Activated naive CD4-positive, alpha-beta T cell treated with anti-CD3 and anti-CD28 coated beads, Interleukin-2, amount 10 ng/mL, durations not matched to agents 7 days and 5 days (primary cell): ENCODE measurements around the gene CRTAP.
"Not testable (repeated sequence)": the region's sequence is repeated elsewhere in the genome, so short reads cannot be mapped to it uniquely, and the experiment has no call there.

Experiments
- CTCF ChIA-PET: fragments of 350-600 bp; sonication (Branson Sonifier 250); formaldehyde crosslinking; loops from one replicate; lab custom pipeline; 2021; ENCODE audit warnings: antibody characterized with exemption; lab: Charles Lee
- DNase-seq: peaks from one replicate; pipeline ENCODE4 v3.0.0-alpha.2; 2020
- H3K27ac Mint-ChIP-seq: one replicate; pipeline ENCODE4 v1.8.0; 2021; ENCODE audit warnings: mild to moderate bottlenecking, moderate library complexity, mixed read lengths
- H3K27me3 Mint-ChIP-seq: one replicate; pipeline ENCODE4 v1.8.0; 2021; ENCODE audit warnings: mild to moderate bottlenecking, mixed read lengths
- H3K36me3 Mint-ChIP-seq: one replicate; pipeline ENCODE4 v1.8.0; 2021; ENCODE audit warnings: mixed read lengths
- H3K4me1 Mint-ChIP-seq: one replicate; pipeline ENCODE4 v1.8.0; 2021; ENCODE audit warnings: mixed read lengths
- H3K4me3 Mint-ChIP-seq: one replicate; pipeline ENCODE4 v1.8.0; 2021; ENCODE audit warnings: mild to moderate bottlenecking, moderate library complexity, mixed read lengths
- H3K9me3 Mint-ChIP-seq: one replicate; pipeline ENCODE4 v1.8.0; 2021; ENCODE audit warnings: mixed read lengths

The CRTAP gene

GRCh38 chr3:33159981-33160380 is 46.2 kb downstream of the CRTAP start:
- no peak overlapping the region for H3K27ac Mint-ChIP-seq
- H3K36me3 Mint-ChIP-seq: no peaks in the 10 kb centered on the region
- CTCF ChIA-PET: no interaction called here
- H3K4me3 Mint-ChIP-seq: no peak overlapping the region
- no peaks in the 10 kb centered on the region for H3K9me3 Mint-ChIP-seq
- H3K27me3 Mint-ChIP-seq: peaks cover 15% of the 10 kb centered on the region
- DNase-seq: no peak
- H3K4me1 Mint-ChIP-seq: no peaks in the 10 kb centered on the region

GRCh38 chr3:33162621-33163020 is 48.8 kb downstream of the CRTAP start:
- CTCF ChIA-PET, H3K27ac Mint-ChIP-seq, H3K9me3 Mint-ChIP-seq, DNase-seq, H3K36me3 Mint-ChIP-seq, H3K4me3 Mint-ChIP-seq, H3K4me1 Mint-ChIP-seq: not testable (repeated sequence)
- H3K27me3 Mint-ChIP-seq: peaks cover 15% of the 10 kb centered on the region

- Mint-ChIP-seq H3K36me3 (no peaks in the 10 kb centered on the region), H3K4me1 (no peaks in the 10 kb centered on the region), H3K4me3 (no peak overlapping the region), H3K27ac (no peak overlapping the region), H3K9me3 (no peaks in the 10 kb centered on the region), H3K27me3 (peaks cover 8% of the 10 kb centered on the region)
- DNase-seq: no peak
- CTCF ChIA-PET: no interaction called here
Measured at GRCh38 chr3:33165372-33165771, 51.6 kb downstream of the CRTAP start.

- CTCF ChIA-PET: no interaction called here
- Mint-ChIP-seq H3K9me3 (no peaks in the 10 kb centered on the region), H3K27ac (no peak overlapping the region), H3K27me3 (peaks cover 6% of the 10 kb centered on the region), H3K4me3 (no peak overlapping the region), H3K4me1 (no peaks in the 10 kb centered on the region), H3K36me3 (no peaks in the 10 kb centered on the region)
- no peak for DNase-seq
Measured at GRCh38 chr3:33166095-33166494, 52.3 kb downstream of the CRTAP start.

GRCh38 chr3:33167284-33167683 is 53.5 kb downstream of the CRTAP start:
- Mint-ChIP-seq H3K4me1 (peaks cover 9% of the 10 kb centered on the region), H3K27me3 (peaks cover 6% of the 10 kb centered on the region), H3K9me3 (no peaks in the 10 kb centered on the region), H3K36me3 (no peaks in the 10 kb centered on the region), H3K27ac (no peak overlapping the region), H3K4me3 (no peak overlapping the region)
- DNase-seq: no peak
- CTCF ChIA-PET: no interaction called here

- no peaks in the 10 kb centered on the region for H3K9me3 Mint-ChIP-seq
- H3K4me3 Mint-ChIP-seq: no peak overlapping the region
- DNase-seq: no peak
- H3K27me3 Mint-ChIP-seq: peaks cover 6% of the 10 kb centered on the region
- CTCF ChIA-PET: no interaction called here
- peaks cover 9% of the 10 kb centered on the region for H3K4me1 Mint-ChIP-seq
- no peak overlapping the region for H3K27ac Mint-ChIP-seq
- H3K36me3 Mint-ChIP-seq: no peaks in the 10 kb centered on the region
Measured at GRCh38 chr3:33167716-33168336, 54.0 kb downstream of the CRTAP start.

GRCh38 chr3:33170531-33170930 is 56.7 kb downstream of the CRTAP start:
- no peaks in the 10 kb centered on the region for H3K36me3 Mint-ChIP-seq
- no peaks in the 10 kb centered on the region for H3K9me3 Mint-ChIP-seq
- H3K4me1 Mint-ChIP-seq: peaks cover 9% of the 10 kb centered on the region
- H3K27ac Mint-ChIP-seq: no peak overlapping the region
- no peak for DNase-seq
- no peaks in the 10 kb centered on the region for H3K27me3 Mint-ChIP-seq
- H3K4me3 Mint-ChIP-seq: no peak overlapping the region
- CTCF ChIA-PET: no interaction called here

GRCh38 chr3:33171580-33171979 is 57.8 kb downstream of the CRTAP start:
- CTCF ChIA-PET: interaction anchor here (0.6 kb wide), 1 partner anchor 51 kb away, joined by 3 read pairs; no protein-coding TSS in a partner anchor
- peaks cover 9% of the 10 kb centered on the region for H3K4me1 Mint-ChIP-seq
- H3K9me3 Mint-ChIP-seq: no peaks in the 10 kb centered on the region
- DNase-seq: no peak
- H3K27me3 Mint-ChIP-seq: no peaks in the 10 kb centered on the region
- H3K36me3 Mint-ChIP-seq: no peaks in the 10 kb centered on the region
- no peak overlapping the region for H3K4me3 Mint-ChIP-seq
- no peak overlapping the region for H3K27ac Mint-ChIP-seq

- Mint-ChIP-seq H3K4me1 (peaks cover 9% of the 10 kb centered on the region), H3K4me3 (no peak overlapping the region), H3K9me3 (no peaks in the 10 kb centered on the region), H3K27me3 (no peaks in the 10 kb centered on the region), H3K27ac (no peak overlapping the region), H3K36me3 (no peaks in the 10 kb centered on the region)
- CTCF ChIA-PET: no interaction called here
- no peak for DNase-seq
Measured at GRCh38 chr3:33173103-33173502, 59.3 kb downstream of the CRTAP start.

- CTCF ChIA-PET: no interaction called here
- DNase-seq: no peak
- no peaks in the 10 kb centered on the region for H3K27me3 Mint-ChIP-seq
Measured at GRCh38 chr3:33173672-33174071, 59.9 kb downstream of the CRTAP start.

GRCh38 chr3:33174095-33174494 is 60.3 kb downstream of the CRTAP start:
- Mint-ChIP-seq H3K27ac (no peak overlapping the region), H3K27me3 (no peaks in the 10 kb centered on the region), H3K9me3 (no peaks in the 10 kb centered on the region), H3K36me3 (no peaks in the 10 kb centered on the region), H3K4me1 (peaks cover 9% of the 10 kb centered on the region), H3K4me3 (no peak overlapping the region)
- DNase-seq: no peak
- CTCF ChIA-PET: no interaction called here

More at GRCh38 chr3:33173672-33174071, 59.9 kb downstream of the CRTAP start:
- Mint-ChIP-seq H3K4me3 (no peak overlapping the region), H3K4me1 (peaks cover 9% of the 10 kb centered on the region), H3K9me3 (no peaks in the 10 kb centered on the region), H3K36me3 (no peaks in the 10 kb centered on the region), H3K27ac (no peak overlapping the region)

GRCh38 chr3:33174711-33175414 is 61.0 kb downstream of the CRTAP start:
- H3K4me3 Mint-ChIP-seq: no peak overlapping the region
- DNase-seq: no peak
- peaks cover 9% of the 10 kb centered on the region for H3K4me1 Mint-ChIP-seq
- H3K36me3 Mint-ChIP-seq: no peaks in the 10 kb centered on the region
- no peak overlapping the region for H3K27ac Mint-ChIP-seq
- CTCF ChIA-PET: no interaction called here
- no peaks in the 10 kb centered on the region for H3K27me3 Mint-ChIP-seq
- no peaks in the 10 kb centered on the region for H3K9me3 Mint-ChIP-seq

GRCh38 chr3:33179132-33179531 is 65.3 kb downstream of the CRTAP start:
- H3K27me3 Mint-ChIP-seq: peaks cover 9% of the 10 kb centered on the region
- DNase-seq: no peak
- no peak overlapping the region for H3K4me3 Mint-ChIP-seq
- no peaks in the 10 kb centered on the region for H3K9me3 Mint-ChIP-seq
- no peak overlapping the region for H3K27ac Mint-ChIP-seq
- CTCF ChIA-PET: no interaction called here
- H3K36me3 Mint-ChIP-seq: no peaks in the 10 kb centered on the region
- no peaks in the 10 kb centered on the region for H3K4me1 Mint-ChIP-seq

- Mint-ChIP-seq H3K4me1 (no peaks in the 10 kb centered on the region), H3K9me3 (no peaks in the 10 kb centered on the region), H3K27ac (no peak overlapping the region), H3K4me3 (no peak overlapping the region), H3K36me3 (no peaks in the 10 kb centered on the region), H3K27me3 (peaks cover 9% of the 10 kb centered on the region)
- no peak for DNase-seq
- CTCF ChIA-PET: no interaction called here
Measured at GRCh38 chr3:33181229-33181628, 67.4 kb downstream of the CRTAP start.

- H3K27me3 Mint-ChIP-seq, CTCF ChIA-PET, H3K27ac Mint-ChIP-seq, H3K4me3 Mint-ChIP-seq, H3K9me3 Mint-ChIP-seq, DNase-seq, H3K4me1 Mint-ChIP-seq, H3K36me3 Mint-ChIP-seq: not testable (repeated sequence)
Measured at GRCh38 chr3:33181641-33182040, 67.8 kb downstream of the CRTAP start.
